H1 (cell line): ENCODE measurements around the gene TTBK1. TPM values are rescaled to one million over a fixed set of nuclear protein-coding genes. Genes with fewer than 3 reads are reported as not detected.

Experiments used
- CTCF ChIA-PET: fragments of 300-600 bp; sonication (Branson Sonifier 250); formaldehyde crosslinking; loops from one replicate; lab custom pipeline; 2021; ENCODE audit not compliant: partially characterized antibody; lab: Charles Lee
- POLR2A ChIA-PET: fragments of 300-600 bp; sonication (Branson Sonifier 250); formaldehyde crosslinking; loops from one replicate; lab custom pipeline; 2021; ENCODE audit warnings: inconsistent platforms; ENCODE audit not compliant: partially characterized antibody; lab: Charles Lee
- DNase-seq, 2 experiments: peaks; one replicate each; pipeline versions ENCODE4 v3.0.0 to v3.0.0-alpha.2; 2010 to 2022; ENCODE audit warnings: low spot score in 2 of 2, low read depth in 1 of 2, mixed read lengths in 1 of 2
- FAIRE-seq: peaks from 2 replicates; lab custom pipeline; 2011; peaks lifted over from hg19 to GRCh38; lab: Jason Lieb, UNC
- H2AFZ ChIP-seq: 2 replicates; pipeline ENCODE4 v1.8.1; 2012; ENCODE audit warnings: low read length, inconsistent platforms
- H2AK5ac ChIP-seq: 2 replicates; pipeline ENCODE4 v1.6.1; 2013; ENCODE audit warnings: low read depth, low read length
- H2BK120ac ChIP-seq: replicated peaks from 2 replicates; pipeline ENCODE3; 2013; ENCODE audit warnings: low read depth, low read length, inconsistent platforms
- H2BK12ac ChIP-seq: 2 replicates; pipeline ENCODE4 v1.6.1; 2013; ENCODE audit warnings: low read depth, low read length
- H2BK15ac ChIP-seq: 2 replicates; pipeline ENCODE4 v1.6.1; 2013; ENCODE audit warnings: low read length
- H2BK20ac ChIP-seq: 2 replicates; pipeline ENCODE4 v1.6.1; 2013; ENCODE audit warnings: low read length
- H2BK5ac ChIP-seq: 2 replicates; pipeline ENCODE4 v1.6.1; 2013; ENCODE audit warnings: low read depth, low read length
- H3K14ac ChIP-seq: 2 replicates; pipeline ENCODE4 v1.6.1; 2013; ENCODE audit warnings: inconsistent platforms; ENCODE audit not compliant: insufficient read length
- H3K18ac ChIP-seq: 2 replicates; pipeline ENCODE4 v1.6.1; 2013; ENCODE audit warnings: low read length; ENCODE audit errors: extremely low read depth
- H3K23ac ChIP-seq: 2 replicates; pipeline ENCODE4 v1.6.1; 2013; ENCODE audit warnings: inconsistent platforms; ENCODE audit not compliant: insufficient read length
- H3K23me2 ChIP-seq: 2 replicates; pipeline ENCODE4 v1.6.1; 2013; ENCODE audit warnings: low read depth, low read length
- H3K27ac ChIP-seq: 2 replicates; pipeline ENCODE4 v1.6.1; 2011; ENCODE audit warnings: low read depth, low read length, inconsistent platforms
- H3K27me3 ChIP-seq, 4 experiments: replicated peaks in 1 of 4; 1 replicate in 1 of 4; 2 replicates in 3 of 4; pipeline versions ENCODE4 v1.6.1 to v1.8.1; 2011 to 2013; ENCODE audit warnings: low read length in 3 of 4, mild to moderate bottlenecking in 3 of 4, inconsistent platforms in 2 of 4, mixed read lengths in 2 of 4, moderate library complexity in 1 of 4; ENCODE audit not compliant: control insufficient read depth in 3 of 4, insufficient read depth in 3 of 4; ENCODE audit errors: extremely low read depth in 1 of 4
- H3K36me3 ChIP-seq, 4 experiments: 2 replicates each; pipeline versions ENCODE4 v1.6.1 to v1.8.1; 2011 to 2013; ENCODE audit warnings: mild to moderate bottlenecking in 4 of 4, low read length in 3 of 4, moderate library complexity in 2 of 4, control low read depth in 1 of 4, inconsistent platforms in 1 of 4; ENCODE audit not compliant: insufficient read depth in 4 of 4, control insufficient read depth in 2 of 4
- H3K4ac ChIP-seq: replicated peaks from 2 replicates; pipeline ENCODE3; 2013; ENCODE audit warnings: low read length, low read depth, mixed read lengths, inconsistent platforms; ENCODE audit not compliant: insufficient read length
- H3K4me1 ChIP-seq, 4 experiments: replicated peaks in 1 of 4; 1 replicate in 1 of 4; 2 replicates in 3 of 4; pipeline versions ENCODE4 v1.6.1 to v1.8.1; 2011 to 2013; ENCODE audit warnings: low read length in 3 of 4, inconsistent platforms in 2 of 4, mixed read lengths in 1 of 4; ENCODE audit not compliant: insufficient read depth in 4 of 4, control insufficient read depth in 3 of 4
- H3K4me2 ChIP-seq, 2 experiments: 2 replicates each; pipeline versions ENCODE4 v1.6.1 to v1.8.1; 2011 to 2013; ENCODE audit warnings: low read depth in 2 of 2, low read length in 2 of 2, control low read depth in 1 of 2, inconsistent platforms in 1 of 2, mild to moderate bottlenecking in 1 of 2; ENCODE audit not compliant: insufficient read depth in 1 of 2
- H3K4me3 ChIP-seq, 4 experiments: fragments of 200-600, 300-600 bp in 1 of 4; sonication (generic), shearing (Covaris generic), sonication (Bioruptor Twin) in 1 of 4; 2 replicates each; pipeline versions ENCODE4 v1.5.1 to v1.8.1; 2011 to 2016; ENCODE audit warnings: low read length in 4 of 4, low read depth in 3 of 4, control low read depth in 2 of 4, inconsistent platforms in 2 of 4, mild to moderate bottlenecking in 2 of 4, mixed read lengths in 1 of 4, moderate library complexity in 1 of 4; ENCODE audit not compliant: insufficient read depth in 2 of 4; ENCODE audit errors: extremely low read depth in 1 of 4
- H3K56ac ChIP-seq: replicated peaks from 2 replicates; pipeline ENCODE3; 2013; ENCODE audit warnings: low read depth, mild to moderate bottlenecking, mixed read lengths, low read length, inconsistent platforms; ENCODE audit not compliant: insufficient read length
- H3K79me1 ChIP-seq: 2 replicates; pipeline ENCODE4 v1.6.1; 2013; ENCODE audit warnings: low read depth, low read length, control low read depth
- H3K79me2 ChIP-seq, 2 experiments: 2 replicates each; pipeline versions ENCODE4 v1.6.1 to v1.8.1; 2012 to 2013; ENCODE audit warnings: low read length in 2 of 2, mild to moderate bottlenecking in 2 of 2, inconsistent platforms in 1 of 2; ENCODE audit not compliant: insufficient read depth in 2 of 2, control insufficient read depth in 1 of 2
- H3K9ac ChIP-seq, 4 experiments: replicated peaks in 1 of 4; 1 replicate in 1 of 4; 2 replicates in 3 of 4; pipeline versions ENCODE4 v1.6.1 to v1.8.1; 2011 to 2013; ENCODE audit warnings: low read depth in 3 of 4, low read length in 3 of 4, control low read depth in 2 of 4, mild to moderate bottlenecking in 2 of 4, moderate library complexity in 2 of 4, inconsistent platforms in 1 of 4; ENCODE audit errors: extremely low read depth in 1 of 4
- H3K9me3 ChIP-seq, 2 experiments: 2 replicates each; pipeline versions ENCODE4 v1.6.1 to v1.8.1; 2012 to 2013; ENCODE audit warnings: mild to moderate bottlenecking in 2 of 2, moderate library complexity in 2 of 2, control low read depth in 1 of 2, inconsistent platforms in 1 of 2, low read depth in 1 of 2, low read length in 1 of 2, mixed read lengths in 1 of 2; ENCODE audit not compliant: insufficient read depth in 2 of 2
- H4K20me1 ChIP-seq, 2 experiments: replicated peaks in 1 of 2; 2 replicates each; pipeline versions ENCODE3 to v1.8.1; 2011 to 2013; ENCODE audit warnings: inconsistent platforms in 2 of 2, low read length in 2 of 2, mild to moderate bottlenecking in 1 of 2; ENCODE audit not compliant: insufficient read depth in 2 of 2, control insufficient read depth in 1 of 2
- H4K5ac ChIP-seq: 2 replicates; pipeline ENCODE4 v1.6.1; 2013; ENCODE audit warnings: low read length, low read depth, mixed read lengths, inconsistent platforms; ENCODE audit not compliant: insufficient read length
- H4K8ac ChIP-seq: 2 replicates; pipeline ENCODE4 v1.8.0; 2013; ENCODE audit warnings: mild to moderate bottlenecking, moderate library complexity, low read length, inconsistent platforms; ENCODE audit not compliant: insufficient read depth; ENCODE audit errors: extremely low read depth
- H4K91ac ChIP-seq: replicated peaks from 2 replicates; pipeline ENCODE3; 2013; ENCODE audit warnings: low read length, mixed read lengths, inconsistent platforms; ENCODE audit not compliant: insufficient read length
- SIN3A ChIP-seq, 2 experiments: IDR thresholded peaks in 1 of 2; conservative IDR thresholded peaks in 1 of 2; 2 replicates each; pipeline ENCODE4 v1.6.1; 2011 to 2012; ENCODE audit warnings: low read length in 2 of 2, improper control_type of control experiment in 1 of 2, low read depth in 1 of 2, mild to moderate bottlenecking in 1 of 2
- WGBS, 2 experiments: shearing (Covaris generic) in 1 of 2; methylation state at CpG; one replicate each; pipeline versions ENCODE4 v1.1.6 to v1.1.7; 2013 to 2015; ENCODE audit warnings: low lambda C conversion rate in 2 of 2, mixed read lengths in 2 of 2, inconsistent platforms in 1 of 2, low coverage in 1 of 2, missing lambda C conversion rate in 1 of 2; ENCODE audit not compliant: insufficient replicate concordance in 2 of 2, insufficient coverage in 1 of 2, insufficient read length in 1 of 2; ENCODE audit errors: extremely low coverage in 1 of 2, missing lambda C conversion rate in 1 of 2; 5-methylcytosine and 5-hydroxymethylcytosine counted together
- polyA plus RNA-seq, 7 experiments: library from polyadenylated mRNA; depleted of rRNA in 3 of 7; stranded (reverse) in 5 of 7; unstranded in 2 of 7; fragments of >200 nt in 5 of 7; fragments of 200-250 nt in 2 of 7; gene quantifications; 1 replicate in 5 of 7; 2 replicates in 1 of 7; 4 replicates in 1 of 7; pipeline versions ENCODE4 v1.2.1 to v1.2.3, GENCODE V29; 2011 to 2013; ENCODE audit warnings: missing spikeins in 2 of 7, mixed read lengths in 2 of 7
- total RNA-seq: library from RNA; stranded (reverse); fragmentation: NEBNext Ultra II Directional; extraction: Animal tissue kit (Norgen Biotek cat#: 25700); gene quantifications from 2 replicates; pipeline ENCODE4 v1.2.1, GENCODE V29; 2021

The TTBK1 gene
- total and polyA plus RNA-seq, 2 of the 8 experiments (the other 6 are each of a cell fraction or from before 2014, with no cell fraction given) = 0.53 to 1.6 TPM

GRCh38 chr6:43219119-43219518 lies 24.2 kb upstream of the TTBK1 start:
- POLR2A ChIA-PET = interaction anchor here (1.0 to 2.5 kb wide), 5 partner anchors 10 to 45 kb away, joined by 3 to 8 read pairs (median 3); no protein-coding TSS in a partner anchor
- peaks cover 0 to 4% (median 0%) of the 10 kb centered on the region in 4 experiments; a peak in 1 of 7 replicates for H3K4me1 ChIP-seq
- no peak overlapping the region for H4K91ac ChIP-seq
- no peak overlapping the region for H2AFZ ChIP-seq
- 0 out of 2 replicates have a peak, but pooled peaks cover 2% of the 10 kb centered on the region for H3K79me1 ChIP-seq
- H3K18ac ChIP-seq = no peak overlapping the region
- H2AK5ac ChIP-seq = no peak overlapping the region
- FAIRE-seq (no peak), DNase-seq (no peak)
- H3K36me3 ChIP-seq = no peaks in the 10 kb centered on the region; a peak in 1 of 8 replicates
- H3K23ac ChIP-seq = no peak overlapping the region
- no peaks in the 10 kb centered on the region for H3K23me2 ChIP-seq
- no peak overlapping the region for H3K4me3 ChIP-seq
- WGBS, 2 experiments = 89% methylated on average over 3 of the region's 3 CpGs; no CpG with 5 or more reads in 1 of the 2 experiments
- no peak overlapping the region for H3K27ac ChIP-seq
- TF ChIP-seq SIN3A (conservative IDR thresholded peaks at IDR 0.05 in 1 of 2, IDR thresholded peaks at IDR 0.05 in 1 of 2; ENCODE audit: low read depth in 1 of 2, low read length in 2 of 2) = no peak
- peaks cover 5% of the 10 kb centered on the region in 2 experiments for H4K20me1 ChIP-seq
- H3K9ac ChIP-seq = no peak overlapping the region
- H3K4me2 ChIP-seq = no peak overlapping the region
- no peaks in the 10 kb centered on the region for H3K27me3 ChIP-seq
- no peak overlapping the region for H3K56ac ChIP-seq
- no peak overlapping the region for H2BK5ac ChIP-seq
- no peak overlapping the region for H3K4ac ChIP-seq
- H3K14ac ChIP-seq = no peak overlapping the region
- H2BK12ac ChIP-seq = no peak overlapping the region
- H3K9me3 ChIP-seq = no peaks in the 10 kb centered on the region
- no peak overlapping the region for H2BK20ac ChIP-seq
- H3K79me2 ChIP-seq = no peaks in the 10 kb centered on the region
- CTCF ChIA-PET = interaction anchor here (0.6 to 3.2 kb wide), 5 partner anchors 9 to 137 kb away, joined by 3 to 9 read pairs (median 4); no protein-coding TSS in a partner anchor
- H2BK15ac ChIP-seq = no peak overlapping the region
- H2BK120ac ChIP-seq = no peak overlapping the region
- H4K8ac ChIP-seq = no peak overlapping the region
- no peak overlapping the region for H4K5ac ChIP-seq
